SU-DHL-6 (cell line): ENCODE results near the gene PLCB1.

Experiments used
- CTCF ChIP-seq: fragments of 200-600 bp; sonication (generic); IDR thresholded peaks from one replicate; pipeline ENCODE4 v1.5.1; 2017; ENCODE audit warnings: antibody characterized with exemption, mild to moderate bottlenecking, low read length, moderate library complexity; ENCODE audit not compliant: insufficient read depth, poor library complexity, severe bottlenecking
- EZH2phosphoT487 ChIP-seq: fragments of 200-600 bp; sonication (generic), shearing (Covaris generic); conservative IDR thresholded peaks from 2 replicates; pipeline ENCODE4 v1.6.1; 2018; ENCODE audit warnings: mild to moderate bottlenecking, antibody characterized with exemption, low read length, moderate library complexity, mixed read lengths

DNA sequence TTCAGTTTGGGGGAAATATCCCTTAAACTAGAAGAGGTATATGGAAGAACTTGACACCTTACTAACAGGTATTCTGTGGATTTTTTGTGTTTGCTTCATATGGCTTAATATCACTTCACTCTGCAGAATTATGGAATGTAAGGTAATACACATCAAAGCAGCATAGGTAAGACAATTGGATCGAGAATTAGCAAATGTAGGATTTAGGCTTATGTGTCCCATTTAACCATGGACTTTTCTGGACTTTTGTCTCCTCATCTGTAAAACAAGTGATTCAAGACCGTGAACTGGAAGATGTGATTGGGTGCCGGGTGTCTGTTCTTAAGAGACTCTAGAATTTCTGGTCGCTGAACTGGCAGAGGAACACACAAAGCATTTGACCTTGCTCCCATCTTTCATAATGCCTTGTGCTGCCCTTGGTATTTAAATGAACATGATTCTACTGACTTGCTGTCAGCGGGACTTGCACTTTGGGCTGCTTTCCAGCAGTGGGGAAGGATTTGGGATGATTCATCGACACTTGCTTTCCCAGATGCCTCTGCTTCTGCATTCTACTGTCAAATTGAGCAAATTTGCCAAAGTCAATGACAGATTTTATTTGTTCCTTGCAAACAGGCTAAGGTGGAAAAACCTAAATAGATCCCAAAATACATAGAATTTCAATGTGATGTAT, 199.8 kb downstream of the PLCB1 start:
- no peak for TF ChIP-seq CTCF
- TF ChIP-seq EZH2phosphoT487, result no peak
